Activated T-helper 1 cell treated with anti-CD3 and anti-CD28 coated beads, Interleukin-2, amount 50 U/mL, for 16 hours (primary cell): ENCODE data around the gene TMEM242.
A peak's percentile ranks its signal among the peaks of the same experiment; 100 is the strongest.
"Not testable (repeated sequence)": the region's sequence is repeated elsewhere in the genome, so short reads cannot be mapped to it uniquely, and the experiment has no call there.

Experiments used
- DNase-seq, 2 donors: peaks; one replicate each; pipeline ENCODE4 v3.0.0-alpha.2; 2020; ENCODE audit warnings: low read depth in 1 of 2, low spot score in 1 of 2

Gene TMEM242

DNA sequence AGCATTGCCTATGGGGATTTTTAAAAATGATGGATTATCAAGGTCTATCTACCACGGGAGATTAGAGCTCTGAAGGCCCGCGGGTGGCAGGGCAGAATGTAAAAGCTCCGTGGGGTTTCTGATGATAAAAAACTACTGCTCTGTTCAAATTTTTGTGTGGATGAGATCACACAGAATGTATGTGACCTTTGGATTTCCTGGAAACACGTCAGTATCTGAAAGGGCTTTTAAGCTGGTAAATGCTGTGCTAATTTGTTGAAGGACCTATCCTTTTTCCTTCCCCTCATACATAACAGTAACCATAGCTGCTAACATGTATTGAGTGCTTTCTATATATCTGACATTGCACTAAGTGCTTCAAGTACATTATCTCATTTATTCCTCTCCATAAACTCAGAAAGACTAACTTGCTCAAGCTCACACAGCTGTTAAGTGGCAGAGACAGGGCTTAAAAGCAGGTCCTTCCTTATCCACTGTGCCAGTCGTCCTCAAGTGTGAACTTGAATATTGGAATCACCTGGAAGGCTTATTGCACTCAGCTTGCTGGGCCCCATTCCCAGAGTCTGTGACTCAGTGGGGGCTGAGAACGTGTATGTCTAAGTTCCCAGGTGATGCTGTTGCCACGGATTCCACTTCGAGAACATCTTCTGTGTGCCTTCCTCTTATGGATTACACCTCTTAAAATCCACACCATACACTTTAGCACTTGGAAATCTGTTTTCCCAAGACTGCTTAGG, 1.9 kb upstream of the TMEM242 start:
- no peak for DNase-seq

DNA sequence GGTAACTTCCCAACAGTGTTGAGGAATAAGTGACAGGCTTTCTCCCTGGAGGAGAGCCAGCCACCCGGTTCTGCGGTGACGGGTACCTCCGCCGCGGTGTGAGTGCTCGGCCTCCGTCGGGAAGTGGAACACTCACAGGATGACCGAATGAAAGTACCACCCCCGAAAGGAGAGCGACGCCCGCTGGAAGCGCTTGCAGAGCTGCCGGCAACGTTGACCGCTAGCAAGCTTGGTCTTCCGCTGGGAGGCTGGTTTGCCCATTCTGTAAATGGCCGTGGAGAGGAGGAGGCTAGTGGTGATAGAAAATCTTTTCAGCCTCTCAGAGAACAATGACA, 614 bp upstream of the TMEM242 start:
- DNase-seq: peak in 1 of 2 donors; percentile 4

DNA sequence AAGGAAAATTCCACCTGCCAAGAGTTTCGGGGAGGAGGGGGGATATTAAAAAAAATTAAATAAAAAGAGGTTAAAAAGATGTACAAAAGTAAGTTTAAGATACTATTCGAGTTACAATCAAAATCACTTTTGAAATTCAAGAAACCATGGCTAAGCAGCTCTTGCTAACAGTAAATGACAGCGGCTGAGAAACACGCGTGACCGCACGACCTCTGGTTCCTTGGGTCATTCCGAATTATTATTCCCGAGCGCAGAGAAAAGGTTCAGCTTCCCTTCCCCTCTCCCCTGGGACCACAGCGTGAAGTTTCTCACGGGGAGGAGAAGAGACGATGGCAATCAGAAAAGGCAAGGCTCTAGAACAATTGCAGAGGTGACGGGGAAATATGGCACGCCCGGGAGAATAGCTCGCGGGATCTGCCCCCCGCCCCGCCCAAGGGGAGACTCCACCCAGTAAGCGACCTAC, 496 bp downstream of the TMEM242 start:
- DNase-seq: peak in 1 of 2 donors; percentile 58

DNA sequence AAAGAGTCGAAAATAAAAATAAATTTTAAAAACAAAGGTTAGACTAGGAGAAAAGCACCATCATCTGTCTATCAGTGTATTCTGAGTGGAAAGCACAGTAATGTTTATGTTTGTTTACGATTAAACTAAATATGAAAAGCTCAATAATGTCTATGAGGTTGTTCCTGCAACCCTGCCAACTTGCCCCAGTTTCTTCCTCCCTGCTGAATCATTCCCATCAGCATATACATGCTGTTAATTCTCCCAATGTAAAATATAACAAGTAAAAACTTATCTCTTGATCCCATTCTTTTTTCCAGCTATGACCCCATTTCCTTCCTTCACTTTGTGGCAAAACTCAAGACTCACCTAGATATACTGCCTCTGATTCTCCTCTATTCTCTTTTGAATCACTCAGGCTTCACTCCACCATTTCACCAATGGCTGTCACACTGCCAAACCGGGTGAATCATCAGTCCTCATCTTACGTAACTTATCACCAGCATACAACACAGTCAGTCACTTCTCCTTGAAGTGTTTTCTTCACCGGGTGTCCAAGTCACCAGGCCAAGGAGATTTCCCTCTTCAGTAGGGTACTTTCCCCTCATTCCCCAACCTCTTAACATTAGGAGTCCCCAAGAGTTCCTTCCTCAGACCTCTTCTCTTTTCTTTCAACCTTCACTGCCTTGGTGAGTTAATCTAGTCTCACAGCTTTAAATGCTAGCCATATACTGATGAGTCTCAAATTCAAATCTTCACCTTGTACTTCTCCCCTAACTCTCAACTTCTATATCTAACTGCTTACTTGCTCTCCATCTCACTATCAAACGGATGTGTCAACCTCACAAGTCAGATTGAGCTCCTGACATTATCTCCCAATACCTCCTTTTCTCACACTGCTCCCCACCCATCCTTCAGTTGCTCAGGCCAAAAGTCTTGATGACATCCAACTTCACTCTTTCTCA, 6.2 kb downstream of the TMEM242 start:
- DNase-seq: no peak

DNA sequence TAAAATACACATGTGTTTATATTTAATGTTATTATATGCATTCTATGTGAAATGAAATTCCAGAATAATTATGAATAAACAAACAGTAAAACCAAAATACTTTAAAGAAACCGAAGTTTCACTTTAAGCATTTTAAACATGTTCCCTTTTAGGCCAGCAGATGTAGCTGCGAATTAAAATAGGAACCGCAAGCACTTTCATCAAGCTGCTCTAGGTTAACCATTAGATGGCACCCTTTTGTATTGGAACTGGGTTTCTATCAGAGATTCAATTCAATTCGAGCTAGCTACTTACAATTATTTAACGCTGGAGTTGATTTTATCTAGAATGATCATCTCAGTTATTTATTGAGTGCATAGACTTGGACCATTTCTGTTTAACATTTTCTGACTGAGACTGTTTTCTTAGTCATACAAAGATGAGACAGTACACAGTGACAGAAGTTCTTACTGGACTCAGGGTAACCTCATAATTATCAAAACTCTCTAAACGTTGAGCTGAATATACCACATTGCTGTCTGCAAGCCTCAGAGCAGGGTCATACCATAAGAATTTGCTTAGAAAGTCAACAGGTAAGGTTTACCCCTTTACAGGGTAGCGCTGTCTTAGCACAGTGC, 8.5 kb downstream of the TMEM242 start:
- DNase-seq: no peak

DNA sequence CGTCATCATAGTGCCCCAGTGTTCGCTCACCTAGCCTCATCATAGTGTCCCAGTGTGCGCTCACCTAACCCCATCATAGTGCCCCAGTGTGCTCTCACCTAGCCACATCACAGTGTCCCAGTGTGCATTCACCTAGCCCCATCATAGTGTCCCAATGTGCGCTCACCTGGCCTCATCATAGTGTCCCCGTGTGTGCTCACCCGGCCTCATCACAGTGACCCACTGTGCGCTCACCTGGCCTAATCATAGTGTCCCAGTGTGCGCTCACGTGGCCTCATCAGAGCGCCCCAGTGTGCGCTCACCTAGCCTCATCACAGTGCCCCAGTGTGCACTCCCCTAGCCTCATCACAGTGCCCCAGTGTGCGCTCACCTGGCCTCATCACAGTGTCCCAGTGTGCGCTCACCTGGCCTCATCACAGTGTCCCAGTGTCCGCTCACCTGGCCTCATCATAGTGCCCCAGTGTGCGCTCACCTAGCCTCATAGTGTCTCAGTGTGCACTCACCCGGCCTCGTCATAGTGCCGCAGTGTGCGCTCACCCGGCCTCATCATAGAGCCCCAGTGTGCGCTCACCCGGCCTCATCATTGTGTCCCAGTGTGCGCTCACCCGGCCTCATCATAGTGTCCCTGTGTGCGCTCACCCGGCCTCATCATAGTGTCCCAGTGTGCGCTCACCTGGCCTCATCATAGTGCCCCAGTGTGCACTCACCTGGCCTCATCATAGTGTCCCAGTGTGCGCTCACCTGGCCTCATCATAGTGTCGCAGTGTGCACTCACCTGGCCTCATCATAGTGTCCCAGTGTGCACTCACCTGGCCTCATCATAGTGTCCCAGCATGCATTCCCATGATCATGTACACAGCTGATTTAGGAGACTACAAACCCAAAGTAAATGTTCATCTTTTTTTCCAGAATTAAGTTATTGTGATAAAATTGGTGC, 9.5 kb downstream of the TMEM242 start:
- no peak for DNase-seq

DNA sequence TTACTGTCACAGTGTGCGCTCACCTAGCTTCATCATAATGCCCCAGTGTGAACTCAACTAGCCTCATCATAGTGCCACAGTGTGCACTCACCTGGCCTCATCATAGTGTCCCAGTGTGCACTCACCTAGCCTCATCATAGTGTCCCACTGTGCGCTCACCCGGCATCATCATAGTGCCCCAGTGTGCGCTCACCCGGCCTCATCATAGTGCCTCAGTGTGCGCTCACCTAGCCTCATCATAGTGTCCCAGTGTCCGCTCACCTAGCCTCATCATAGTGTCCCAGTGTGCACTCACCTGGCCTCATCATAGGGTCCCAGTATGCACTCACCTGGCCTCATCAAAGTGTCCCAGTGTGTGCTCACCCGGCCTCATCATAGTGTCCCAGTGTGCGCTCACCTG, 10.6 kb downstream of the TMEM242 start:
- no peak for DNase-seq

DNA sequence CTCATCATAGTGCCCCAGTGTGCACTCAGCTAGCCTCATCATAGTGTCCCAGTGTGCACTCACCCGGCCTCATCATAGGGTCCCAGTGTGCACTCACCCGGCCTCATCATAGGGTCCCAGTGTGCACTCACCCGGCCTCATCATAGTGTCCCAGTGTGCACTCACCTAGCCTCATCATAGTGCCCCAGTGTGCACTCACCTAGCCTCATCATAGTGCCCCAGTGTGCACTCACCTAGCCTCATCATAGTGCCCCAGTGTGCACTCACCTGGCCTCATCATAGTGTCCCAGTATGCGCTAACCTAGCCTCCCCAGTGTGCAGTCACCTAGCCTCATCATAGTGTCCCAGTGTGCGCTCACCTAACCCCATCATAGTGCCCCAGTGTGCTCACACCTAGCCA, 12.6 kb downstream of the TMEM242 start:
- DNase-seq: not testable (repeated sequence)

DNA sequence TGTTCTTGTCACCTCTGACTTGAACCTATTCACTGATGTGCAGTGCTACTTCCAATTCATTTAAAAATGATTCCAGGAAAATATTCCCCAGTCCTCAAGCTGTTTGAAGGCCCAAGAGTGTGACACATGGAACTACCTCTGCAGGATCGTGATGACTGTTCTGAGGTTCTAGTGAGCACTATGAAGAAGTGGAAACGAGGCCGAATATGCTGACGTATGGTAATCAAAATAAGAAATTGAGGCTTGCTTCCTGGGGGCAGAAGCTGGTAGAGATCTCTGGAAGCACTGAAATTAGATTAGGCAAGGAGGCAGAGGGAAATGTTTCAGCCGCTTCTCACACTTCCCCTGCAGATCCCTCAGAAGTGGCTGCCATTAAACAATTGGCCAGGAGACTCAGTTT, 15.7 kb downstream of the TMEM242 start:
- no peak for DNase-seq

DNA sequence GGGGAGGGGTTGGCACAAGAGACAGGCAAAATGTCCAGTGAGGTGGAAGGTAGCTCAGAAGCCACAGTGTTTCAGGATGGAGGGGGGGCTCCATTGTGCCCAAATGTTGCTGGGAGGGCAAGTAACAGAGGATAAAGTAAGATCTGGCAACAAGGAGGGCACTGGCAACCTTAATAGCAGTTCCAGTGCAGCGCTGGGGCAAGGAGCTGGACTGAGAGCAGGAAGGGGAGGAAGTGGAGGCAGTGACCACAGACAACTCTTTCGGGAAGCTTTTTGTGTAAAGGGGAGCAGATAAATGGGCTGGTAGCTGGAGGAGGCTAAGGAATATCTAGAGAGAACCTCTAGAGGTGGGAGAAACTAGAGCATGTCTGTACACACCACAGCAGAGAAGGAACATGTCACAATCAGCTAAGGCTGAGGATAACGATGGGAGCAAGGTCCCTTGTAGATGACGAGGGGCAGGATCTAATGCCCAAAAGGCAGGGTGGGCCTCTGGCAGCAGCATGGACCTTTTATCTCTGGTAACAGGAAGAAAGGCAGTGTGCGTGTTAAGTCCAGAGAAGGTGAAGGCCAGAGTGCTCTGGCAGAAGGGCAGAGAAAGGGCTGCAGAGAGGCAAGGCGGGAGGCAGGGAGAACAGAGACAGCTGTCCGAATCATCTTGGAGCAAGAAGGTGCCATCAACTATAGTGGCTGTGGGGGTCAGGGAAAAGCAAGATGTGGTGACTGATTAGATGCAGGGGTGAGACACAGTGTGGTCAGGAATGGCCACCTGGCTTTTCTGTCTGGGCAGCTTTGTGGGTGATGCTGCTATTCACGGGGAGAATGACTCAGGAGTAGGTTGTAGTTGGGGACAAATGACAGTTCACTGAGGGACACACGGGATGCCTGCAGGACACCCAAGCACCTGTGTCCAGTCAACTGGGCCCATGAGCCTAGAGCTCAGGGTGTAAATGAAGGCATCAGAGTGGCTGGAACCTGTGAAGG, 17.4 kb downstream of the TMEM242 start:
- DNase-seq: no peak

DNA sequence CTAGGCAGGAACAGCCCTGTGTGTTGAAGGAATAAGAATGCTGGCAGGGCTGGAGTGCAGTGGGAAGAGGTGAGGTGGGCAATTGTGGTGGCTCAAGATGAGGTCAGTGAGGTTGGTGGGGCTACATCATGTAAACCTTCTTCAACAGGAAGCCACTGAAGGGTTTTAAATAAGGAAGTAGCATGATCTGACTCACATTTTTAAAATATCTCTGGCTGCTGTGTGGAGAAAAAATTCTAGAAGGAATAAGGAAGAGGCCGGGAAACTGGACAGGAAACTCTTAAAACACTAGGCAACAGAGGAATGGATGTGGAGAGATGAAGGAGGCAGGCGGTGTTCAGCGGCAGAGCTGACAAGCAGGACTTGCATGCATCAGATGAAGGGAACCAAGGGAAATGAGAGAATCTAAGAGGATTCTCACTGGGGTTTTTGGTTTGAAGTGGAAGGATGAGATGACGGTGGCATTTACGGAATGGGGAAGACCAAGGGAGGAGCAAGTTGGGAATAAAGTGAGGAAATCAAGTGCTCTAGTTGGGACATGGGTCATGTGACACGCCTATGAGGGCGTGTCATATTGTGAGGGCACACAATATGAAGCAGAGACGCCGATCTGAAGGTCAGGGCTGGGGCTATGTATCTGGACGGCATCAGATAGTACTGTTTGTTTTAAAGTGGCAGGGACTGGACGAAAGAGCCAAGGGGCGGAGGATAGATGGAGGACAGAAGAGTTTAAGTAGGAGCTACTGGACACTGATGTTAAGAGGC, 18.2 kb downstream of the TMEM242 start:
- no peak for DNase-seq

DNA sequence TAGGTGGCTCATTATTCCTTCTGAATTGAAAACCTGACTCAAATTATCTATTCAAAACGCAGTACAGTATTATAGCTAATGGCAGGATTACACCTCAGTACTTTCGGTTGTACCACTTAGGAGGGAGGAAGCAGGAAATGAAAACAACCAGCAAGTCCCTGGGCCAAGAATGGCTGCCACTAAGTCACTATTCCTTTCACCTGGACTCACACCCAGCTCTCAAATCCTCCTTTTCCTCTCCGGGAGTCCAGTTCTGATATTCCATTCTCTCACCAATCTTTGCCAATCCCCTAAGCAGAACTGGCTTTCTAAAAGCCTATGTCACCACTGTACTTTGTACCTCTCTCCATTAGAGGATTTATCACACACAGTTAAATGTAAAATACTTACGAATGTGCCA, 20.6 kb downstream of the TMEM242 start:
- no peak for DNase-seq

DNA sequence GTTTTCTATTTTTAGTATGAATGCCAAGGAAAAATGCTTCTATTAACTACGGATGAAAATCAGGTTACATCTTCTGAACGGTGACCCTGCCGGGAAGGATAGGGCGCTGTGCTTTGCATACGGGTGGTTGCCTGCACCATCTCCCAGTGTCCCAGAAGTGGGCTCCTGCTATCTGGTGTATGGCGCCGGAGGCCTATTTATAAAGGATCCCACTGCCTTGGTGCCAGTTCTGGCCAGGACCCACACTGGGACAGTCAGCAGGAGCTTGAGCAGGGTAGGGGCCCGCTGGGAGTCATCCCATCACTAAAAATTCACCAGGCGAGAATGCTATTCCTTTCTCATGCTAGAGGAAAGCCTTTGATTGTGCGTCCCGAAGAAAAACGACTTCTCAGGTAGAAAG, 22.9 kb downstream of the TMEM242 start:
- DNase-seq: no peak

DNA sequence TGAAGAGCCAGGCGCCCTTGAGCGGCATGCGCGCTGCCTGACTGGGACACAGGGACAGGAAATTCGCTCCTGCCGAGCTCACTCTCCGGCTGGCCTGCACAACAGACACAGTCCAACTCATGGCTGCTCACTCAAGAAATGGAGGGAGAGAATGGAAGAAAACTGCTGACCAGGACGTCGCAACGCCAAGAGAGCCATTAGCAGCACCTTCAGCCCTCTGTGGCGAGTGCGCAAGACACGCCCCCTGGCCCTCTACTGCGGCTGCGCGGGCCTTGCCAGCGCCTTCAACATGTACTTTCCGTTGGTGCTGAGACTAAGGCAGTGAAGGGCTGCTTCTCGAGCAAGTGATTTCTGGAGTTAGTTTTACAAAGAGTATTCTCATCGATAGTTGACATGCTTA, 23.3 kb downstream of the TMEM242 start:
- DNase-seq: no peak

DNA sequence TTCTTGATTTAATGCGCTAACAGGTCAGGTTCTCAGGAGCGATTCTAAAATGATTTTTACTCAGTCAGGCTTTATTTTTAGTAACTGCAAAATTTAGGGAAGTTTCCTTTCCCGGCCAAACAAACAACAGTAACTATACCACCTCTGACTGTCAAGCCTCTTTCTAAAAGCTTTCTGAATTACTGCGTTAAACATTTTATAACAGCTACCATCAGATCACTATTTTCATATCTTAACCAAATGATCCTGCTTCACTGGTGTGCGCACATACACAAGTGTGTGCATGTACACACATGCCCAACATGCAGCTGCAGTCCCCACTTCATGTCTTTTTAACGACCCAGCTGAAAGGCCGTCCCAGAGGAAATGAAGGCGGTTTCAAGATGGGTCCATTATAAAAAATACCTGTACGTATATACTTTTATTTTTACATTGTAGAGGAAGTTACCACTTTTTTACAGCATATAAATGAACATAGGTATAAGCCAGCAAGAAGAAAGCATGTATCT, 25.0 kb downstream of the TMEM242 start:
- no peak for DNase-seq

DNA sequence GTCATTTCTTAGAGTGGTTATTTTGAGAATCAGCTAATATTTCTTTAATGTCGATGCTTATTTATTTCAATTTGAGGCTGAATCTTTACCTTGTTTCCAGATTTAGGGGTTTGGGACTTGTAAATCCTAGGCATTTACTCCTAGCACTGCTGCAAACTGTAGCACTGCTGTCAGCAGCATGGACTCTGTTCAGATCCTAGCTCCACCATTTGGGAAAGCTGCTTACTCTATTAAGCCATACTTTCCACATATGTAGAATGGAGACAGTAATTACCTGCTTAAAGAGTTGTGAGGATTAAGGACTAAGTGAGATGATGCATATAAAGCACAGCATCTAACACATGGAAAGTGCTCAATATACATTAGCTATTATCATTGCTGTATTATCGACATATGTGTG, 28.7 kb downstream of the TMEM242 start:
- DNase-seq: no peak

DNA sequence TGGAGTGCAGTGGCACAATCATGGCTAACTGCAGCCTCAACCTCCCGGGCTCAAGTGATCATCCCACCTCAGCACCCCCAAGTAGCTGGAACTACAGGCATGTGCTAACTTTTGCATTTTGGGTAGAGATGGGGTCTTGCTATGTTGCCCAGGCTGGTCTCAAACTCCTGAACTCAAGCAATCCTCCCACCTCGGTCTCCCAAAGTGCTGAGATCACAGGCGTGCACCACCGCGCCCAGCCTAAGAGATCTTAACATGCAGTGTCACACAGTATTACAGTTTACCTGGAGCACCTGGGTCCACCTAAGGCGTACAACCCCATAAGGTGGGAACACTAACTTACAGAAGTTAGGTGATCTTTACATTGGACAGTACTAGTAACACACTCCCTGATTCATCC, 29.5 kb downstream of the TMEM242 start:
- no peak for DNase-seq

DNA sequence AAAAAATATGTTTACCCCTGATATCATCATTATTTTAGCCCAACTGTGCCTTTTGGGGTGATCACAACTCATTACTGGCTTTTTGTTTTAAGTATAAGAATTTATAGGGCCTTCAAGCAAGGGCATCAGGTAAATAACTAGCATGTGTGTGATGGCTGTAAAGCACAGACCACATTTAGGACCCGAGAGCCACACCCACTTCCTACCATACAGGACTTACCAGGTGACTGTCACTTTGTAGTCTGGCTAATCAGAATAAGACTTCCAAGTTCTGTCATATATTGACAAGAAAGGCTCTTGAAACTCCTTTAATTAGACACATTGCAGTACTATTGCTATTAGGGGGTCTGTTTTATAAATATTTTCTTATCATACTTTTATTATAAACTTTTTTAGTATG, 31.1 kb downstream of the TMEM242 start:
- DNase-seq: no peak

DNA sequence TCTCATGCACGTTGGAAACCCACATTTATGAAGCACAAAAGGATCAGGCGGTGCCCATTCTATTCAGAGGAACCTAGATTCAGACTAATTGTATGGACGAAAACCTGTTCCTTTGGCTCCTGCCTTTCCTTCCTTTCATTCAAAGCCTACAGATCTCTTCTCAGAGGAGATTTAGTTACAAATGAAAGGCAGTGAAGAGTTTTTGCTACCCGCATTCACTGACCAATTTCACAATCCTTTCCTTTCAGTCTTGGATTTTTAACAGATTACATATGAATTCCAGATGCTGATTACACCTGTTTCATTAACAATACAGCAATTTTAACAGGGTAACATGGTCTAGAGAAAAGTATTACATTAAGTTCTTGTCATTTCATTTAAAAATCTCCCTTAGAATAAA, 32.0 kb downstream of the TMEM242 start:
- DNase-seq: no peak
